Upper lobe of left lung (tissue), 6 donors: ENCODE measurements around the gene IL6ST. TPM values are rescaled to one million over a fixed set of nuclear protein-coding genes. Genes with fewer than 3 reads are reported as not detected.

Experiments
- ATAC-seq, 2 donors: fragments of 200-7000 bp; cut with Tn5 transposase; one replicate each; pipeline ENCODE4 v1.9.1; 2022; ENCODE audit warnings: mild to moderate bottlenecking in 2 of 2, moderate library complexity in 2 of 2; ENCODE audit not compliant: low FRiP score in 2 of 2
- DNase-seq, 2 donors: peaks; one replicate each; pipeline ENCODE4 v3.0.0-alpha.2; 2019 to 2020
- H3K27ac ChIP-seq, 4 donors: fragments of 200-600 bp; sonication (generic); one replicate each; pipeline ENCODE4 v1.5.1; 2016 to 2019
- H3K27me3 ChIP-seq, 4 donors: fragments of 200-600 bp; sonication (generic); one replicate each; pipeline ENCODE4 v1.5.1; 2017 to 2019
- H3K36me3 ChIP-seq, 4 donors: fragments of 200-600 bp; sonication (generic); one replicate each; pipeline ENCODE4 v1.5.1; 2016 to 2019
- H3K4me1 ChIP-seq, 4 donors: fragments of 200-600 bp; sonication (generic); one replicate each; pipeline ENCODE4 v1.5.1; 2018 to 2019
- H3K4me3 ChIP-seq, 4 donors: fragments of 200-600 bp; sonication (generic); one replicate each; pipeline ENCODE4 v1.5.1; 2017 to 2019; ENCODE audit warnings: mild to moderate bottlenecking in 2 of 4, moderate library complexity in 1 of 4
- H3K9me3 ChIP-seq, 4 donors: fragments of 200-600 bp; sonication (generic); one replicate each; pipeline ENCODE4 v1.5.1; 2018 to 2019
- CTCF ChIP-seq, 6 experiments: fragments of 450-650 bp in 4 of 6; fragments of 200-600 bp in 2 of 6; sonication (generic) in 2 of 6; IDR thresholded peaks; one replicate each; pipeline ENCODE4 v1.5.1; 2016 to 2019; ENCODE audit warnings: antibody characterized with exemption in 6 of 6
- EP300 ChIP-seq, 4 donors: sonication (generic); formaldehyde crosslinking; IDR thresholded peaks; one replicate each; pipeline ENCODE4 v1.5.1; 2017; ENCODE audit warnings: antibody characterized with exemption in 4 of 4, control low read depth in 2 of 4
- POLR2A ChIP-seq, 4 donors: fragments of 450-650 bp; IDR thresholded peaks; one replicate each; pipeline ENCODE4 v1.5.1; 2016 to 2017; ENCODE audit warnings: antibody characterized with exemption in 4 of 4, mild to moderate bottlenecking in 2 of 4
- POLR2AphosphoS5 ChIP-seq, 2 donors: sonication (generic); formaldehyde crosslinking; IDR thresholded peaks; one replicate each; pipeline ENCODE4 v1.5.1; 2017; ENCODE audit warnings: antibody characterized with exemption in 2 of 2
- whole genome bisulfite sequencing, 2 donors: methylation state at CpG; one replicate each; pipeline ENCODE4 v1.1.5; 2017 to 2018; 5-methylcytosine and 5-hydroxymethylcytosine counted together
- total RNA-seq, 6 donors: library from RNA; depleted of rRNA in 4 of 6; stranded (reverse); fragments of >200 nt in 4 of 6; gene quantifications; one replicate each; pipeline versions ENCODE4 v1.1.0 to v1.2.1, GENCODE V29; 2016 to 2021
- donor health status: DM: no; HTN: no; CAD: no; lungs with moderate emphysema.
- donor health status: DM: no; HTN: yes; CAD: no; lungs with severe emphysema.

IL6ST gene
- total RNA-seq, 6 donors from 2014 or later, result 177 to 383 (median 300) TPM

- no peaks in the 10 kb centered on the region for H3K36me3 ChIP-seq
- no peak overlapping the region for H3K27ac ChIP-seq
- H3K4me1 ChIP-seq, result peaks cover 0 to 10% (median 0%) of the 10 kb centered on the region in 4 donors
- no peaks in the 10 kb centered on the region for H3K9me3 ChIP-seq
- no peaks in the 10 kb centered on the region for H3K27me3 ChIP-seq
- TF ChIP-seq EP300 (IDR thresholded peaks at IDR 0.05) (no peak), CTCF (IDR thresholded peaks at IDR 0.05) (no peak), POLR2AphosphoS5 (IDR thresholded peaks at IDR 0.05) (no peak), POLR2A (IDR thresholded peaks at IDR 0.05) (no peak)
- 92 to 93% methylated on average over 5 of the region's 5 CpGs for WGBS, 2 donors
- DNase-seq (no peak), ATAC-seq (no peak)
- H3K4me3 ChIP-seq, result no peak overlapping the region
These were observed 68.3 kb downstream of the IL6ST start for GRCh38 chr5:55926476-55926875.

GRCh38 chr5:55925712-55926111 lies 69.1 kb downstream of the IL6ST start:
- Histone ChIP-seq H3K27me3 (no peaks in the 10 kb centered on the region), H3K9me3 (no peaks in the 10 kb centered on the region), H3K4me1 (peaks cover 0 to 10% (median 0%) of the 10 kb centered on the region in 4 donors), H3K27ac (no peak overlapping the region), H3K36me3 (no peaks in the 10 kb centered on the region), H3K4me3 (no peak overlapping the region)
- no peak for TF ChIP-seq POLR2AphosphoS5 (IDR thresholded peaks at IDR 0.05)
- no peak for TF ChIP-seq POLR2A (IDR thresholded peaks at IDR 0.05)
- TF ChIP-seq CTCF (IDR thresholded peaks at IDR 0.05), result no peak
- no peak for TF ChIP-seq EP300 (IDR thresholded peaks at IDR 0.05)
- WGBS, 2 donors, result 52 to 65% methylated on average over 5 of the region's 5 CpGs
- no peak for ATAC-seq
- no peak for DNase-seq

- no peak for ATAC-seq
- no peak for DNase-seq
- H3K4me3 ChIP-seq, result no peak overlapping the region
These were observed 69.6 kb downstream of the IL6ST start for GRCh38 chr5:55925181-55925580.

GRCh38 chr5:55924744-55925143 lies 70.0 kb downstream of the IL6ST start:
- TF ChIP-seq POLR2AphosphoS5 (IDR thresholded peaks at IDR 0.05) (no peak), CTCF (IDR thresholded peaks at IDR 0.05) (no peak), POLR2A (IDR thresholded peaks at IDR 0.05) (no peak), EP300 (IDR thresholded peaks at IDR 0.05) (no peak)
- no peak for ATAC-seq
- H3K27ac ChIP-seq, result no peak overlapping the region
- H3K4me1 ChIP-seq, result peaks cover 0 to 10% (median 0%) of the 10 kb centered on the region in 4 donors
- WGBS, 2 donors, result 85 to 88% methylated on average over 11 of the region's 11 CpGs
- no peak overlapping the region for H3K4me3 ChIP-seq
- H3K36me3 ChIP-seq, result no peaks in the 10 kb centered on the region
- no peak for DNase-seq
- H3K27me3 ChIP-seq, result no peaks in the 10 kb centered on the region
- H3K9me3 ChIP-seq, result no peaks in the 10 kb centered on the region

More at GRCh38 chr5:55925181-55925580, 69.6 kb downstream of the IL6ST start:
- H3K9me3 ChIP-seq, result no peaks in the 10 kb centered on the region
- no peak overlapping the region for H3K27ac ChIP-seq
- no peaks in the 10 kb centered on the region for H3K36me3 ChIP-seq
- 93 to 97% methylated on average over 3 of the region's 3 CpGs for WGBS, 2 donors
- peaks cover 0 to 10% (median 0%) of the 10 kb centered on the region in 4 donors for H3K4me1 ChIP-seq
- TF ChIP-seq EP300 (IDR thresholded peaks at IDR 0.05) (no peak), POLR2AphosphoS5 (IDR thresholded peaks at IDR 0.05) (no peak), CTCF (IDR thresholded peaks at IDR 0.05) (no peak), POLR2A (IDR thresholded peaks at IDR 0.05) (no peak)
- no peaks in the 10 kb centered on the region for H3K27me3 ChIP-seq

GRCh38 chr5:55923865-55924500 lies 70.8 kb downstream of the IL6ST start:
- TF ChIP-seq POLR2A (IDR thresholded peaks at IDR 0.05) (no peak), POLR2AphosphoS5 (IDR thresholded peaks at IDR 0.05) (no peak), CTCF (IDR thresholded peaks at IDR 0.05) (no peak), EP300 (IDR thresholded peaks at IDR 0.05) (no peak)
- H3K4me1 ChIP-seq, result peaks cover 0 to 10% (median 0%) of the 10 kb centered on the region in 4 donors
- DNase-seq (no peak), ATAC-seq (no peak)
- peak overlapping the region in 2 of 4 donors; percentile 59 to 71 for H3K27ac ChIP-seq
- peak overlapping the region in 2 of 4 donors; percentile 49 to 51 for H3K4me3 ChIP-seq
- 95% methylated on average over 9 of the region's 9 CpGs for WGBS, 2 donors
- H3K36me3 ChIP-seq, result no peaks in the 10 kb centered on the region
- no peaks in the 10 kb centered on the region for H3K27me3 ChIP-seq
- H3K9me3 ChIP-seq, result no peaks in the 10 kb centered on the region
